ENCODE data around the gene MSH5. TPM values are rescaled to one million over a fixed set of nuclear protein-coding genes. Genes with fewer than 3 reads are reported as not detected.
A peak's percentile ranks its signal among the peaks of the same experiment; 100 is the strongest.

The MSH5 gene
- total RNA-seq, 1 experiment from 2014 or later = 10.8 TPM

- DNase-seq (ENCODE audit: low spot score) = peak; percentile 78
These were observed 9.7 kb upstream of the MSH5 start for GRCh38 chr6:31729979-31730630.

- no peak for DNase-seq (ENCODE audit: low spot score)
These were observed 9.1 kb upstream of the MSH5 start for GRCh38 chr6:31730631-31731086.

DNA sequence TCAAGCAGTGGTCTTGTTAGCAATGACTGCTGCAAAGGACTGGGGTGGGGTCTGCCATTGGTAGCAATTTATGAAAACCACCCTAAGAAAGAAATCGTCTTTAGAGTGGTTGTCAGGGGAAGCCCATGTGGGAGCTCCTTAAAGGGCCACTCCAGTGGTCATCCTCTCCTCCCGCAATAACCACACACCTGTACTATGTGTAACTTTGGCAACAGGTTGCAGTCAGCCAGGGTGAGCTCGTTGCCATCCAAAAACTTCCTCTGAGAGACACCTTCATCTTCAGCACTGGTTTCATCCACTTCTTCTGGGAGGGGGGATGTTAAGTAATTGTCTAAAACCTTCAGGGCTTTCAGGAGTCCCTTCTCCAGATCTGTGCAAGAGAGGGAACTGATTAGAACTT, 7.8 kb upstream of the MSH5 start:
- no peak for DNase-seq (ENCODE audit: low spot score)

DNA sequence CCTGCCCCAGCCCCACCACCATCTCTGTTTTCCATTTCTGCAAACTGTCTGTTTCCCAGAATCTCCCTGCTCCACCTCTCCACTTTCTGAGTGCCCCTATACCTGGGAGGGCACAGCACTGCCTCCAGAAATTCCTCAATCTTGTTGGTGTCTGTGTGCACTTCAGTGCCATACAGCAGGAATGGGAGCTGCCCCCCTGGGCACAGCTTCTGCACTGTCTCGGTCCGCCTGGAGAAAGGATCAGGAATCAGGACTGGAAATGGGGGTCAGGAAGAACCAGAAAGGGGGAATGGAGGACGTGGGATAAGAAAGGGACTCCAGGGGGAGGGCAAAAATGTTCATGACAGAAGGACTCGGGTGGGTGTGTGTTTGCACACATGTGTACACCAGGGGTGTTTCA, 6.1 kb upstream of the MSH5 start:
- DNase-seq (ENCODE audit: low spot score) = no peak

- DNase-seq (ENCODE audit: low spot score) = no peak
These were observed 5.5 kb upstream of the MSH5 start for GRCh38 chr6:31734247-31734820.

GRCh38 chr6:31734821-31735406, 4.9 kb upstream of the MSH5 start:
- DNase-seq (ENCODE audit: low spot score) = peak; percentile 64

GRCh38 chr6:31736021-31736767, 3.6 kb upstream of the MSH5 start, which contains the start of gene CLIC1:
Gene CLIC1, minus strand, starts transcription at chr6:31736530. Its CDS starts 230 bp downstream, at chr6:31736300.
- DNase-seq (ENCODE audit: low spot score) = peak; percentile 87

- DNase-seq (ENCODE audit: low spot score) = no peak
These were observed 3.0 kb upstream of the MSH5 start for GRCh38 chr6:31736768-31737314.

- no peak for DNase-seq (ENCODE audit: low spot score)
These were observed 2.4 kb upstream of the MSH5 start for GRCh38 chr6:31737315-31737990.

GRCh38 chr6:31737991-31738979, 1.5 kb upstream of the MSH5 start:
- peak; percentile 84 for DNase-seq (ENCODE audit: low spot score)

- DNase-seq (ENCODE audit: low spot score) = no peak
These were observed 805 bp downstream of the MSH5 start for GRCh38 chr6:31740397-31741223.

GRCh38 chr6:31741815-31742214, 2.0 kb downstream of the MSH5 start:
- no peak for DNase-seq (ENCODE audit: low spot score)

DNA sequence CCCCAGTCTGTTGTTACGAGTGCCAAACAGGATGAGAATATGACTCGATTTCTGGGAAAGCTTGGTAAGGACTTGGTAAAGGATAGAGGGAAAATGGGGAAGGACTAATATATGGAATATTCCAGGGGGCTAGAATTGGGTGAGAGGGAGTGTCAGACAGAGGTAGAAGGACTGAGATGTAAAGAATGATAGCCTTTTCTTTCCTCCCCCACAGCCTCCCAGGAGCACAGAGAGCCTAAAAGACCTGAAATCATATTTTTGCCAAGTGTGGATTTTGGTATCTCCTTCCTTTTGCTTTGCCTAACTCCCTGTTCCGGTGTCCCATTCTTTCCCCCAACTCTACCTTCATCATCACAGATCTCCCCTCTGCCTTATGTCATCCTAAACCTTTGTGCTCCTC, 3.1 kb downstream of the MSH5 start:
- no peak for DNase-seq (ENCODE audit: low spot score)

DNA sequence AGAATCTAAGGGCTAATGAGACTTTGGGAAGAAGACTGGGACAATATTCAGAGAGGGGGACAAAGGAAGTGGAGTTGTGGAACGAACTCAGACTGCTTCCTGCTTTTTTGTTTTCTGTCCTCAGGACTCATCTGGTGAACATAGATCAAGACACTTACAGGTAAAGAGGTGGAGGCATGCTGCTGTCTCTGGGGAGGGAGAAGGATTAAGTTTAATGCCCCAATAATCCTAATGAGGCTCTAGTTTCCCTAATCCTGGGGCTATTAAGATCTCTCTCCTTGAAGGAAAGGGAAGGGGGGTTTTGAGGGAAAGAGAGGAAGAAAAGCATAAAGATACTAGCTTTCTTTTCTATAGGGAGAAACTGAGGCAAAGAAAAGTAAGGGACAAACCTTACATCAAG, 4.6 kb downstream of the MSH5 start:
- DNase-seq (ENCODE audit: low spot score) = no peak

DNA sequence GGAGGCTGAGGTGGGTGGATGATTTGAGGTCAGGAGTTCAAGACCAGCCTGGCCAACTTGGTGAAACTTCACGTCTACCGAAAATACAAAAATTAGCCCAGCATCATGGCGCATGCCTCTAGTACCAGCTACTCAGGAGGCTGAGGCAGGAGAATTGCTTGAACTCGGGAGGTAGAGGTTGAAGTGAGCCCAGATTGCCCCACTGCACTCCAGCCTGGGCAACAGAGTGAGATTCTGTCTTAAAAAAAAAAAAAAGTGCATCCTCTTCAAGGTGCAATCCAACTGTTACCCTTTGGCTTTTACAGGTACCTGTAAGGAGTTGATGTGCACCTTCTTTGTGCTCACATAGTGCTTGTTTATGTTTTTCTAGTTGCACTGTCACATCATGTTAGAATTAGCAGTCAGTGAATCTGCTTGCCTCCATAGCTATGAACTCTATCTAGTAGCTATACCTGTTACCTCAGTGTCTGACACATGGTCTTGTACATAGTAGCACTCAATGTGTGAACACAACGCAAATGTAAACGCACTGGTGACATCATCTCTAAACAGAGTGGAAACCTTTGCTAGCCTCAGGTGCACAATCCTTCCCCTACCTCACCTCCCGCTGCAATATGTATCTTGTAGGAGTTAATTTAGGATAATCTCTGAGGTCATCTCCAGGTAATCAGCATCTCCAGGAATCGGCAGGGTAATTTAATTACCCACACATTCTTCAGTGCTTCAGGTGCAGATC, 9.7 kb downstream of the MSH5 start:
- no peak for DNase-seq (ENCODE audit: low spot score)

GRCh38 chr6:31750411-31751022, 10.7 kb downstream of the MSH5 start:
- DNase-seq (ENCODE audit: low spot score) = peak; percentile 52

DNA sequence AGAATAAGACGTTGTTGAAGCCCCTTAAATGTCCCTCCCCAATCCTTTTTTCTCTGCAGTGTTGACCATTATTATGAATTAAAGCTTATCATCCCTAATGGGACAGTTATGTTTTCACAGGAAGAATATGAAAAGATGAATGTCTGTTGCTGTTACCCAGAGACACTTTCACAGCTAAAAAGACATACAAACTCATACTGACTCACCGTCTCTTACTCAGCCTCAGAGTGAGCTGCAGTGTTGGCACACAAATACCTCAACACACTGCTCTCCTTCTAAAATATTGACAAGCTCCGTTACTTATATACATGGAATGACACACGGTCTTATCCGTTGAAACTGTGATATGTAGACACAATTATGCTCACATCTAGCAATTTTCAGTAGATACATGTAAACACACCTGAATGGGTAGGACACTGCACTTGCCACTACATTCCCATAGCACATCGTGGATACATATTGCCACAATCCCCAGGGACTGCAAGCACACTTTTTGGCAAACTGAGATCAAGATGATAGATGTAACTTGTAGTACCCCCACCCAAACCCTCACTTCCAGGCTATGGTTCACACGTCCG, 13.0 kb downstream of the MSH5 start:
- DNase-seq (ENCODE audit: low spot score) = no peak

DNA sequence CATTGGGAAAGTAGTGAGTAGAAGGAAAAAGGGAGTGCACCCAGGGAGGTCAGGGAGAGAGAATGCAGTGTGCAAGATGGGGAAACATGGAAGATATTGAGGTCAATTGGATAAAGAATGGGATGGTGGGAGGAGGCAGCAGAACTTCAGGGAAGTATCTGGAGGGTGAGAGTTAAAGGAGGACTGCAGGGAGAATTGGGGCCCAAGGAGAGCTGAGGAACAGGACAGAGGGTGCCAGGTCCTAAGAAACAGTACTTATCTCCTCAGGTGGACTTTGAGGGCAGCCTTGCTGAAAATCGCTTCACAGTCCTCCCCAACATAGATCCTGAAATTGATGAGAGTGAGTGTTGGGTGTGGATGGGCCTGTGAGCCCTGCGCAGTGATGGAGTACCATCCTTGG, 18.5 kb downstream of the MSH5 start:
- no peak for DNase-seq (ENCODE audit: low spot score)
